ENCODE data around the gene MTUS2.

MTUS2 gene

GRCh38 chr13:28854657-28855056 is 34.5 kb downstream of the MTUS2 start:
- no peak overlapping the region for H3K4me3 ChIP-seq (ENCODE audit: low read length)
- no peak for TF ChIP-seq CTCF (conservative IDR thresholded peaks at IDR 0.05; ENCODE audit: low read depth, low read length)
- no peak for DNase-seq (ENCODE audit: low read depth)

GRCh38 chr13:28856287-28856686 is 36.1 kb downstream of the MTUS2 start:
- DNase-seq (ENCODE audit: low read depth) = no peak
- no peak for TF ChIP-seq CTCF (conservative IDR thresholded peaks at IDR 0.05; ENCODE audit: low read depth, low read length)
- no peak overlapping the region for H3K4me3 ChIP-seq (ENCODE audit: low read length)

GRCh38 chr13:28859069-28859468 is 38.9 kb downstream of the MTUS2 start:
- no peak for DNase-seq (ENCODE audit: low read depth)
- H3K4me3 ChIP-seq (ENCODE audit: low read length) = no peak overlapping the region
- no peak for TF ChIP-seq CTCF (conservative IDR thresholded peaks at IDR 0.05; ENCODE audit: low read depth, low read length)

GRCh38 chr13:28859717-28860116 is 39.6 kb downstream of the MTUS2 start:
- no peak for DNase-seq (ENCODE audit: low read depth)
- no peak for TF ChIP-seq CTCF (conservative IDR thresholded peaks at IDR 0.05; ENCODE audit: low read depth, low read length)
- H3K4me3 ChIP-seq (ENCODE audit: low read length) = no peak overlapping the region

- no peak overlapping the region for H3K4me3 ChIP-seq (ENCODE audit: low read length)
- no peak for TF ChIP-seq CTCF (conservative IDR thresholded peaks at IDR 0.05; ENCODE audit: low read depth, low read length)
- DNase-seq (ENCODE audit: low read depth) = no peak
Observed at GRCh38 chr13:28864544-28864943, 44.4 kb downstream of the MTUS2 start.

GRCh38 chr13:28865149-28865744 is 45.1 kb downstream of the MTUS2 start:
- TF ChIP-seq CTCF (conservative IDR thresholded peaks at IDR 0.05; ENCODE audit: low read depth, low read length) = no peak
- no peak overlapping the region for H3K4me3 ChIP-seq (ENCODE audit: low read length)
- no peak for DNase-seq (ENCODE audit: low read depth)

- H3K4me3 ChIP-seq (ENCODE audit: low read length) = no peak overlapping the region
- no peak for TF ChIP-seq CTCF (conservative IDR thresholded peaks at IDR 0.05; ENCODE audit: low read depth, low read length)
- no peak for DNase-seq (ENCODE audit: low read depth)
Observed at GRCh38 chr13:28865951-28866350, 45.8 kb downstream of the MTUS2 start.
